ENCODE results near the gene BMP7. TPM values are rescaled to one million over a fixed set of nuclear protein-coding genes. Genes with fewer than 3 reads are reported as not detected.

The BMP7 gene
- total and polyA plus RNA-seq, 2 of the 13 experiments (the other 11 are each of a cell fraction or from before 2014, with no cell fraction given) = not detected

GRCh38 chr20:57251949-57252348 lies 14.5 kb downstream of the BMP7 start:
- no peaks in the 10 kb centered on the region for H3K4me1 ChIP-seq (ENCODE audit: insufficient read depth, low read length)
- BruUV-seq (replicated peaks) = no TSS peak

More at GRCh38 chr20:57251949-57252348, 14.5 kb downstream of the BMP7 start:
- Histone ChIP-seq H2AFZ (ENCODE audit: low read length) (no peak overlapping the region), H3K36me3 (replicated peaks in 1 of 2; ENCODE audit: control insufficient read depth in 1 of 2, insufficient read depth in 2 of 2, low read length in 2 of 2) (no peaks in the 10 kb centered on the region), H4K20me1 (ENCODE audit: insufficient read depth, low read length) (no peaks in the 10 kb centered on the region), H3K4me3 (replicated peaks in 1 of 3; ENCODE audit: insufficient read depth in 1 of 3, low read depth in 2 of 3, low read length in 3 of 3) (no peak overlapping the region), H3K79me2 (ENCODE audit: insufficient read depth, low read length) (no peaks in the 10 kb centered on the region), H3K27me3 (ENCODE audit: control insufficient read depth in 1 of 2, insufficient read depth in 2 of 2, low read length in 2 of 2) (peaks cover 8 to 54% of the 10 kb centered on the region in 2 experiments; a peak in 4 of 5 replicates), H3K4me2 (ENCODE audit: low read depth, low read length) (no peak overlapping the region), H3K27ac (ENCODE audit: extremely low read length, insufficient read depth, low read length) (no peak overlapping the region), H3K9ac (ENCODE audit: insufficient read depth, low read depth, low read length) (no peak overlapping the region), H3K9me3 (ENCODE audit: low read length) (no peaks in the 10 kb centered on the region)
- in situ Hi-C loops (cut with HindIII; ENCODE audit: extremely low pct_ligation_motif_present, low pct_unique_long_range_greater_than_20kb) (no loop called here), intact Hi-C loops (cut with micrococcal nuclease; ENCODE audit: unreplicated experiment) (no loop called here)
- CTCF ChIA-PET (ENCODE audit: low intra/inter-chr PET ratio, low total read pairs) = no interaction called here
- whole genome bisulfite sequencing (ENCODE audit: low lambda C conversion rate) = 40% methylated on average over 9 of the region's 9 CpGs
- TF ChIP-seq, protein P1, sequence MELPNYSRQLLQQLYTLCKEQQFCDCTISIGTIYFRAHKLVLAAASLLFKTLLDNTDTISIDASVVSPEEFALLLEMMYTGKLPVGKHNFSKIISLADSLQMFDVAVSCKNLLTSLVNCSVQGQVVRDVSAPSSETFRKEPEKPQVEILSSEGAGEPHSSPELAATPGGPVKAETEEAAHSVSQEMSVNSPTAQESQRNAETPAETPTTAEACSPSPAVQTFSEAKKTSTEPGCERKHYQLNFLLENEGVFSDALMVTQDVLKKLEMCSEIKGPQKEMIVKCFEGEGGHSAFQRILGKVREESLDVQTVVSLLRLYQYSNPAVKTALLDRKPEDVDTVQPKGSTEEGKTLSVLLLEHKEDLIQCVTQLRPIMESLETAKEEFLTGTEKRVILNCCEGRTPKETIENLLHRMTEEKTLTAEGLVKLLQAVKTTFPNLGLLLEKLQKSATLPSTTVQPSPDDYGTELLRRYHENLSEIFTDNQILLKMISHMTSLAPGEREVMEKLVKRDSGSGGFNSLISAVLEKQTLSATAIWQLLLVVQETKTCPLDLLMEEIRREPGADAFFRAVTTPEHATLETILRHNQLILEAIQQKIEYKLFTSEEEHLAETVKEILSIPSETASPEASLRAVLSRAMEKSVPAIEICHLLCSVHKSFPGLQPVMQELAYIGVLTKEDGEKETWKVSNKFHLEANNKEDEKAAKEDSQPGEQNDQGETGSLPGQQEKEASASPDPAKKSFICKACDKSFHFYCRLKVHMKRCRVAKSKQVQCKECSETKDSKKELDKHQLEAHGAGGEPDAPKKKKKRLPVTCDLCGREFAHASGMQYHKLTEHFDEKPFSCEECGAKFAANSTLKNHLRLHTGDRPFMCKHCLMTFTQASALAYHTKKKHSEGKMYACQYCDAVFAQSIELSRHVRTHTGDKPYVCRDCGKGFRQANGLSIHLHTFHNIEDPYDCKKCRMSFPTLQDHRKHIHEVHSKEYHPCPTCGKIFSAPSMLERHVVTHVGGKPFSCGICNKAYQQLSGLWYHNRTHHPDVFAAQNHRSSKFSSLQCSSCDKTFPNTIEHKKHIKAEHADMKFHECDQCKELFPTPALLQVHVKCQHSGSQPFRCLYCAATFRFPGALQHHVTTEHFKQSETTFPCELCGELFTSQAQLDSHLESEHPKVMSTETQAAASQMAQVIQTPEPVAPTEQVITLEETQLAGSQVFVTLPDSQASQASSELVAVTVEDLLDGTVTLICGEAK (IDR thresholded peaks at IDR 0.05) = no peak
- TF ChIP-seq, protein P1 (CRISPR knock-in tag; IDR thresholded peaks at IDR 0.05) = 0 out of 2 replicates have a peak, but pooled peaks have one; percentile 62
- no peak for TF ChIP-seq ZNF570 (CRISPR knock-in tag; IDR thresholded peaks at IDR 0.05; ENCODE audit: borderline replicate concordance)
- POLR2A ChIA-PET = no interaction called here
- no peak for DNase-seq (ENCODE audit: low spot score)
- no peak; the same call in 2 of the 3 replicates for ATAC-seq
- FAIRE-seq = no peak
